Measurements from ENCODE around the gene CXCL14.

DNA sequence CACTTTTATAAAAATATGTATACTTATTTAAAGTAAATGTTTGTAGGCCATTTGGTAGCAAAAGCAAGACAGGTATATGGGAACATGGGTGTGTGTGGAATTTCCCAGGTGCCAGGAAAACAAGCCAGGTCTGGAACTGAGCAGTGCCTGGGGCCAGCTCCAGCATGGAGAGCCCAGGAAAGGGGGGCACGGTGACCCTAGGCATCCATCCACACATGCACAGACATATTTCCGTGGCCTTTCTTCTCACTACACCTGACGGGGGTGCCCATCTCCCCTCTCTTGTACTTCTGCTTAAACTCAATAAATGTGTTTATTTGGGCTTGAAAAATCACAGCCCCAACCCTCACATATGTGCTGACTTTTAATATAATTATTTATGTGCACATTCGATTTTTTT, 31.2 kb upstream of the CXCL14 start:
- no peak for TF ChIP-seq POLR2A (IDR thresholded peaks at IDR 0.05)
- TF ChIP-seq, protein P1, sequence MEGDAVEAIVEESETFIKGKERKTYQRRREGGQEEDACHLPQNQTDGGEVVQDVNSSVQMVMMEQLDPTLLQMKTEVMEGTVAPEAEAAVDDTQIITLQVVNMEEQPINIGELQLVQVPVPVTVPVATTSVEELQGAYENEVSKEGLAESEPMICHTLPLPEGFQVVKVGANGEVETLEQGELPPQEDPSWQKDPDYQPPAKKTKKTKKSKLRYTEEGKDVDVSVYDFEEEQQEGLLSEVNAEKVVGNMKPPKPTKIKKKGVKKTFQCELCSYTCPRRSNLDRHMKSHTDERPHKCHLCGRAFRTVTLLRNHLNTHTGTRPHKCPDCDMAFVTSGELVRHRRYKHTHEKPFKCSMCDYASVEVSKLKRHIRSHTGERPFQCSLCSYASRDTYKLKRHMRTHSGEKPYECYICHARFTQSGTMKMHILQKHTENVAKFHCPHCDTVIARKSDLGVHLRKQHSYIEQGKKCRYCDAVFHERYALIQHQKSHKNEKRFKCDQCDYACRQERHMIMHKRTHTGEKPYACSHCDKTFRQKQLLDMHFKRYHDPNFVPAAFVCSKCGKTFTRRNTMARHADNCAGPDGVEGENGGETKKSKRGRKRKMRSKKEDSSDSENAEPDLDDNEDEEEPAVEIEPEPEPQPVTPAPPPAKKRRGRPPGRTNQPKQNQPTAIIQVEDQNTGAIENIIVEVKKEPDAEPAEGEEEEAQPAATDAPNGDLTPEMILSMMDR (IDR thresholded peaks at IDR 0.05), result no peak
